GM12878 (cell line): ENCODE data around the gene TM9SF2. TPM values are rescaled to one million over a fixed set of nuclear protein-coding genes. Genes with fewer than 3 reads are reported as not detected.
A peak's percentile ranks its signal among the peaks of the same experiment; 100 is the strongest.

Experiments used
- ATAC-seq: fragments of 200-7000 bp; cut with Tn5 transposase; 3 replicates; pipeline ENCODE4 v1.9.1; 2020; ENCODE audit warnings: mild to moderate bottlenecking, moderate library complexity
- BruUV-seq: library from RNA; stranded (reverse); fragments of 400-500 nt; replicated peaks from 2 replicates; lab custom pipeline; 2021; lab: Mats Ljungman, UMichigan
- CTCF ChIA-PET: fragments of 300-600 bp; sonication (Branson Sonifier 250); formaldehyde crosslinking; extraction: SDS; loops from one replicate; lab custom pipeline; 2021; ENCODE audit warnings: inconsistent platforms; lab: Yijun Ruan, JAX
- POLR2A ChIA-PET: fragments of 350-600 bp; formaldehyde crosslinking; extraction: SDS; loops from one replicate; lab custom pipeline; 2021; ENCODE audit warnings: inconsistent platforms; lab: Charles Lee
- RAD21 ChIA-PET: fragments of 300-600 bp; sonication (Branson Sonifier 250); formaldehyde crosslinking; loops from one replicate; lab custom pipeline; 2023; ENCODE audit warnings: antibody characterized with exemption; ENCODE audit not compliant: unreplicated experiment; lab: Charles Lee
- SMC1A ChIA-PET: fragments of 300-600 bp; sonication (Branson Sonifier 250); formaldehyde crosslinking; loops from one replicate; lab custom pipeline; 2023; ENCODE audit not compliant: unreplicated experiment, uncharacterized antibody; lab: Charles Lee
- DNase-seq: peaks from one replicate; pipeline ENCODE4 v3.0.0-alpha.2; 2011; ENCODE audit warnings: low read depth, low spot score
- FAIRE-seq: peaks from 3 replicates; lab custom pipeline; 2011; peaks lifted over from hg19 to GRCh38; lab: Jason Lieb, UNC
- H2AFZ ChIP-seq: 2 replicates; pipeline ENCODE4 v1.6.0; 2011; ENCODE audit warnings: low read depth, low read length, control low read depth; ENCODE audit not compliant: control insufficient read depth
- H3K27ac ChIP-seq: 2 replicates; pipeline ENCODE4 v1.5.1; 2011; ENCODE audit warnings: control low read depth; ENCODE audit not compliant: control insufficient read depth, insufficient read depth
- H3K27me3 ChIP-seq, 2 experiments: replicated peaks in 1 of 2; 2 replicates each; pipeline versions ENCODE4 v1.6.0 to v1.6.1; 2011; ENCODE audit warnings: low read length in 1 of 2; ENCODE audit not compliant: control insufficient read depth in 2 of 2, insufficient read depth in 2 of 2
- H3K36me3 ChIP-seq, 2 experiments: 2 replicates each; pipeline ENCODE4 v1.5.1; 2011; ENCODE audit warnings: low read length in 1 of 2; ENCODE audit not compliant: control insufficient read depth in 2 of 2, insufficient read depth in 2 of 2
- H3K4me1 ChIP-seq: 2 replicates; pipeline ENCODE4 v1.6.1; 2011; ENCODE audit warnings: mild to moderate bottlenecking, low read length, moderate library complexity, mixed read lengths; ENCODE audit not compliant: control insufficient read depth, insufficient read depth
- H3K4me2 ChIP-seq: 2 replicates; pipeline ENCODE4 v1.6.0; 2011; ENCODE audit warnings: control low read depth; ENCODE audit not compliant: control insufficient read depth, insufficient read depth
- H3K4me3 ChIP-seq: fragments of 200-600 bp; sonication (generic); 2 replicates; pipeline ENCODE4 v1.5.1; 2016
- H3K79me2 ChIP-seq: 2 replicates; pipeline ENCODE4 v1.6.0; 2011; ENCODE audit warnings: low read length; ENCODE audit not compliant: control insufficient read depth, insufficient read depth
- H3K9ac ChIP-seq: 2 replicates; pipeline ENCODE4 v1.8.0; 2011; ENCODE audit warnings: low read length, control low read depth, mixed read lengths; ENCODE audit not compliant: control insufficient read depth, insufficient read depth
- H3K9me3 ChIP-seq: replicated peaks from 3 replicates; pipeline ENCODE4 v1.5.1; 2011; ENCODE audit warnings: mild to moderate bottlenecking, low read length; ENCODE audit not compliant: control insufficient read depth, insufficient read depth
- H4K20me1 ChIP-seq: 2 replicates; pipeline ENCODE4 v1.6.0; 2011; ENCODE audit not compliant: control insufficient read depth, insufficient read depth
- BCL3 ChIP-seq: IDR thresholded peaks from 2 replicates; pipeline ENCODE4 v1.6.1; 2011; ENCODE audit warnings: borderline replicate concordance, low read depth, mild to moderate bottlenecking, moderate library complexity, low read length; ENCODE audit not compliant: insufficient read depth, poor library complexity, severe bottlenecking
- E2F4 ChIP-seq: IDR thresholded peaks from 2 replicates; pipeline ENCODE4 v1.6.1; 2012; ENCODE audit warnings: low read depth, low read length, improper control_type of control experiment
- MYC ChIP-seq: IDR thresholded peaks from 2 replicates; pipeline ENCODE4 v1.6.1; 2011; ENCODE audit warnings: mild to moderate bottlenecking, low read length, moderate library complexity, inconsistent platforms; ENCODE audit not compliant: insufficient read depth, insufficient replicate concordance, insufficient read length, severe bottlenecking
- SUZ12 ChIP-seq: fragments of 200-600 bp; sonication (generic); IDR thresholded peaks from one replicate; pipeline ENCODE4 v1.6.1; 2018; ENCODE audit warnings: antibody characterized with exemption, mild to moderate bottlenecking; ENCODE audit not compliant: unreplicated experiment
- TAF1 ChIP-seq: IDR thresholded peaks from 2 replicates; pipeline ENCODE4 v1.6.1; 2011; ENCODE audit warnings: mild to moderate bottlenecking, low read depth, low read length, borderline replicate concordance
- ZNF592 ChIP-seq: fragments of 450-650 bp; IDR thresholded peaks from 2 replicates; pipeline ENCODE4 v1.6.1; 2017; ENCODE audit warnings: mild to moderate bottlenecking, moderate library complexity
- WGBS: methylation state at CpG from one replicate; pipeline ENCODE4 v1.1.6; 2016; ENCODE audit warnings: low lambda C conversion rate; ENCODE audit not compliant: insufficient replicate concordance, insufficient coverage; ENCODE audit errors: missing lambda C conversion rate; 5-methylcytosine and 5-hydroxymethylcytosine counted together
- in situ Hi-C: fragments of 300-500 bp; cut with MboI; formaldehyde crosslinking; loops from 9 replicates; pipeline ENCODE4 v1.14.3; 2018; ENCODE audit warnings: mixed read lengths
- intact Hi-C: fragments of 100-400 bp; cut with micrococcal nuclease; formaldehyde crosslinking; loops from one replicate; pipeline ENCODE4 v1.14.2; 2022; ENCODE audit not compliant: unreplicated experiment
- polyA plus RNA-seq, 11 experiments: library from polyadenylated mRNA; depleted of rRNA in 4 of 11; unstranded in 6 of 11; stranded (reverse) in 5 of 11; fragments of >200 nt; fragmentation: Nextera tagmentation in 4 of 11; fragmentation: Illumina TruSeq in 1 of 11; extraction: Ambion mirVana in 4 of 11; extraction: Trizol in 1 of 11; gene quantifications; 1 replicate in 1 of 11; 2 replicates in 10 of 11; pipeline versions ENCODE4 v1.2.1 to v1.2.3, GENCODE V29; 2011 to 2016; ENCODE audit warnings: inconsistent platforms in 2 of 11, missing spikeins in 2 of 11, low read depth in 1 of 11
- total RNA-seq, 4 experiments: library from RNA; depleted of rRNA in 3 of 4; stranded (reverse); fragments of >200 nt in 3 of 4; fragmentation: Illumina TruSeq in 1 of 4; extraction: Trizol in 1 of 4; gene quantifications; 2 replicates each; pipeline versions ENCODE4 v1.2.1 to v1.2.3, GENCODE V29; 2013 to 2021

The TM9SF2 gene
- total and polyA plus RNA-seq, 10 of the 15 experiments (the other 5 are each of a cell fraction or from before 2014, with no cell fraction given): 34.6 to 128 (median 79.2) TPM

- RAD21 ChIA-PET: no interaction called here
- CTCF ChIA-PET: no interaction called here
- in situ Hi-C loops: no loop called here
- WGBS: 89% methylated on average over 9 of the region's 9 CpGs
- TF ChIP-seq MYC (no peak), SUZ12 (no peak)
- Histone ChIP-seq H4K20me1 (no peaks in the 10 kb centered on the region), H3K9ac (no peak overlapping the region), H3K4me2 (no peak overlapping the region), H3K79me2 (no peaks in the 10 kb centered on the region), H3K27ac (no peak overlapping the region), H3K27me3 (no peaks in the 10 kb centered on the region; a peak in 1 of 4 replicates), H2AFZ (no peak overlapping the region), H3K36me3 (no peaks in the 10 kb centered on the region), H3K4me3 (no peak overlapping the region), H3K4me1 (no peaks in the 10 kb centered on the region; the same call in 1 of the 2 replicates), H3K9me3 (no peaks in the 10 kb centered on the region; the same call in 2 of the 3 replicates)
- FAIRE-seq (no peak), DNase-seq (no peak), ATAC-seq (no peak)
- no TSS peak for BruUV-seq
- intact Hi-C loops: no loop called here
- POLR2A ChIA-PET: no interaction called here
- SMC1A ChIA-PET: no interaction called here
These were observed 27.8 kb upstream of the TM9SF2 start for GRCh38 chr13:99473515-99473914.

GRCh38 chr13:99476648-99477047 is 24.6 kb upstream of the TM9SF2 start:
- Histone ChIP-seq H3K79me2 (no peaks in the 10 kb centered on the region), H3K9me3 (no peaks in the 10 kb centered on the region), H3K4me1 (no peaks in the 10 kb centered on the region; the same call in 1 of the 2 replicates), H4K20me1 (no peaks in the 10 kb centered on the region), H3K27ac (no peak overlapping the region), H3K4me3 (no peak overlapping the region), H3K4me2 (no peak overlapping the region), H2AFZ (no peak overlapping the region), H3K9ac (no peak overlapping the region), H3K36me3 (no peaks in the 10 kb centered on the region), H3K27me3 (no peaks in the 10 kb centered on the region; a peak in 1 of 4 replicates)
- WGBS: 46% methylated on average over 4 of the region's 5 CpGs
- in situ Hi-C loops: no loop called here
- POLR2A ChIA-PET: no interaction called here
- no peak for ATAC-seq
- intact Hi-C loops: no loop called here
- BruUV-seq: no TSS peak
- CTCF ChIA-PET: interaction anchor here (1.0 to 1.2 kb wide), 3 partner anchors 19 to 211 kb away, joined by 3 to 4 read pairs (median 3); no protein-coding TSS in a partner anchor
- no peak for DNase-seq
- SMC1A ChIA-PET: interaction anchor here (1.0 kb wide), 1 partner anchor 33 kb away, joined by 3 read pairs; no protein-coding TSS in a partner anchor
- RAD21 ChIA-PET: no interaction called here
- FAIRE-seq: peak; percentile 7
- TF ChIP-seq ZNF592 (no peak), TAF1 (no peak), E2F4 (no peak), BCL3 (no peak)
